GM21529 (cell line): ENCODE data around the gene UGT1A7.
A peak's percentile ranks its signal among the peaks of the same experiment; 100 is the strongest.

ENCODE experiments used
- ATAC-seq: cut with Tn5 transposase; IDR thresholded peaks from one replicate; pipeline ENCODE4 v1.9.1; 2021; ENCODE audit not compliant: unreplicated experiment

The UGT1A7 gene

DNA sequence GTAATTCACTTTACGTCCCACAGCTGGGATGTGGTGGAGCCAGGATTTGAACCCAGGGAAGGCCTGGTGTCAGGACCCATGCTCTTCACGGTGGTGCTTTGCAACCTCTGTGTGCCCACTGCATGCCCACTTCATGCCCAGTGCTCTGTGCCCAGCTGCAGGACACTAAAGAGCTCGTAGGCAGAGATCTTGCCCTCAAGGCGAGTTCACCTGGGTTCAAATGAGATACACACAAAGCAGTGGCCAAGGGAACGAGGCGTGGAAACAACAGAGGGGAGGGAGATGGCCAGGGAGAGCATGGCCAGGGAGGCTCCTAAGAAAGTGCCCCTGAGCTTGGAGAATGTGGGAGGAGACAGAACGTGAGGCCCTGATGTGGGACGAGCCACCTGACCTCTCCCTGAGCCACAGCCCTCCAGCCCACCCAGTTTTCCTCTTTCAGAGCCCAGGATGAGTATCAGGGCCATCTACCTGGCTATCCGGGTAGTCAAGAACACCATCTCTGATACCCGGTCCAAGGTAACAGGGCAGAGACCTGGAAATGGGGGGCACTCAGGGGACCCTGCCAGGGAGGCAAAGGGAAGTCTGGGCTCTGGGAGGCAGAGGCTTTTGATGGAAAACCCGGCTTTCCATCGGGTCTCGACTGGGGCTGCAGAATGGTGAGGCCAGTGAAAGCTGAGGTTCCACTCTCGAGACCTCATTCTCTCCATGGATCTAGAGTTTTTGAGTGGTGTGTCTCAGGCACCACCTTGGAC is 116.8 kb downstream of the UGT1A7 start:
- ATAC-seq, result no peak

DNA sequence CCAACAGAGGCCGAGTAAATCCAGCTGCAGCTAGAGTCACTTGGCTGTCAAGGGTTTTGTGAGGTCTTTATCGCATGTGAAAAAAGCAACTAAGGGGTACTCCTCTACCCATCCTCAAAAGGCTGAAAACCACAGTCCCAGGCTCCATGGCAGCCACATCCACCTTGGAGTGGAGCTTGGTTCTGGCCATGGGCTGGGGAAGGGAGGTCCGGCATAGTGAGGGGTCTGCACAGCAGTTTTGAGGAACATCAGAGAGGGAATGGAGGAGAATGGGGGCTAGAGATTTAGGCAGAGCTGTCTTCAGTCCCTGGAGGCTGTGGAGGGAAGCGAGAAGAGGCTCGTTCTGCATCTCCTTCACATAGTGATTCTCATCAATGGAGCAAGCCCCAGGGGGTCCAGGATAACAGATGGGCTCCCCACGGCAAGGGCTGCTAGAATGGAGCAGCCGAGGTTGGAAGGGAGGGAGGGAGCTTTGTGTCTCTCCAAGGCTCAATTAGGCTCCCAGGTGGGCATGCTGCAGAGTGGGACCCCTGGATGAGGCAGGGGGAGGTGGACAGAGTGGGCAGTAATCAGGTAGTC is 117.5 kb downstream of the UGT1A7 start:
- ATAC-seq, result no peak

DNA sequence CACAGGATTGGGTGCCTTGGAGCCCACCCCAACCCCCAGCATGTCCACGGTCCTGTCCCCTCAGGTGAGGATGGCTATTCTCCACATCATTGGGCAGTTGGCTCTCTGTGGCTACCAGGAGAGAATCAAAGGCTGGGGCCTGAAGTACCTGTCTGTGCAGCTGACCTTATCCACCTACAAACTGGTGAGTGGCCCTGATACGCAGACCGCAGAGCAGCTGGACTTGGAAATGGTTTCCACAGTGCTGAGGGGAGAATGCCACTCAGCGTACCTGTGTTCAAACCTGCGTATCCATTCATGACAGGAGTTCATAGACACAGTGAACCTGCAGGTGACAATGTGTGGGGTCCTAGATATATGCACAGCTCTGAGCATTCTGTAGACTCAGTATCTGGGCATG is 118.0 kb downstream of the UGT1A7 start:
- ATAC-seq, result no peak

DNA sequence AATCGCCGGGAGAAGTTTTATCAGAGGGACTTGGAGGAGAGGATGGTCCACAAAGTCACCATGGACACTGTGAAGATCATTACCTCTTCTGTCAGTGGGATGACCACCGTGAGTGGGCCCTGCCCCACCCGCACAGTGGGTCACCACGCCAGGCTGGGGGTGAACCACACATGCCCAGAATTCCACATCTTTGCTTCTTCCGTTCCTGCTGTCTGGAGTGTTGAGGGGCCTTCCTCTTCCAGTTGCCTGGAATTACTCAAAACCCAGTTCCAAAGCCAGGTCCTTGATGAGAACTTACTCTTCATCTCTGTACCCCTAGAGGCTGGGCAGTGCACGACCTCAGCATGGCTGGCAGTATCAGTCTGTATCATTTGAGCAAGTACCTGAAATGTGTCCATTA is 118.5 kb downstream of the UGT1A7 start:
- ATAC-seq, result no peak

DNA sequence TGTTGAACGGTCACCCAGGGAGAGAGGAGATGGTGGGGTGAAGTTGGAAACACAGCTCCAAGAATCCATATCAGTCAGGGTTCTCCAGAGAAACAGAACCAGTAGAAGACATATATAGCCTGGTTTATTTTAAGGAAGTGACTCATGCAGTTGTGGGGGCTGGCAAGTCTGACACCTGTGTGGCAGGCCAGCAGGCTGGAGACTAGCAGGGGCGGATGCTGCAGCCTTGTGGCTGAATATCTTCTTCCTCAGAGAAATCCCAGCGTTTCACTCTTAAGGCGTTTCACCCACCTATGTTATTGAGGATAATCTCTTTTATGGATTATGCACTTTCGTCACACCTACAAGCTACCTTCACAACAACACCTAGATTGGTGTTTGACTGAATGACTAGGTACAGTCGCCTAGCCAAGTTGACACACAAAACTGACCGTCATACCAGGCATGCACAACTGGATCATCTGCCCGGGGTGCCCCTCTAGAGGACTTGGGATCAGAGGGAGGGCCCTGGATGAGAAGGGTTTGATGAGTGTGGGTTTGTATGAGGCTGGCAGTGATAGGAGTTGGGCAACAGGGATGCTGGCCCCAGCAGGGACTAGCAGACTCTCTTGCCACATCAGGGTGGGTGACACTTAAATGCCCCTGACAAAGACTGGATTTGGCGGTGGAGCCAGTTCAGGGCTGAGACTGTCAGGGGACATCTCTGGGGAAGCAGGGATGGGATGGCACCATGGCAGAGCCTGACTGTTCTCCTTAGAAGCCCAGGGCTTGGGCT is 119.8 kb downstream of the UGT1A7 start:
- ATAC-seq, result peak; percentile 64

DNA sequence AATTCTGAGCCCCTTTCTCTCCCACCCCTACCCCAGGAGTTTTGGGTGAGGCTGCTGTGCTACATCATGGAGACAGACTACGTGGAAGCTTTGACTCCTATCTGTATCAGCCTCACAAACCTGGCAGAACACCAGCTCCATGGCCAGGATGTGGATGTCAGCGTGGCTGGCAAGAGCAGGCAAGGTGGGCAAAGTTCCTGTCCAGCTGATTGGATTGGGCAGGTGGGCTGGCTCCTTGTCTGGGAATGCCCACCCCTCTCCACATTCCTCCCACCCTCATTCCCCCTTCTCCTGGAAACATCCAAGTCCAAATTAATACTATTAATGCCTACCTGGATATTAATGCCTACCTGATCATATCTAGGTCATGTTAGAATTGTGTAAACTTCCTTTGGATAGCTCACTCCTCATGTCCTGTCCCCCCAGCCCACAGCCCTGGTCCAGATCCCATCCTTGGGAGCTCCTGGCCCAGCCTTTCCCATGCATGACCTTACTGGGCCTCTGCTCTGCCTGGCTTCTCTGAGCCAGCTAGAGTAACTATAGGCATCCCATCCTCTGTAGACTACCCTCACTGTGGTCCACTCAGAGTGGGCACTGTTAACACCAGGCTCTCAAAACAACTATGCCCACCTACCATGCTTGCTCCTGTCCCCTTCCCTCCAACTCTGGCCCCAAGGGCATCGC is 120.6 kb downstream of the UGT1A7 start:
- no peak for ATAC-seq

DNA sequence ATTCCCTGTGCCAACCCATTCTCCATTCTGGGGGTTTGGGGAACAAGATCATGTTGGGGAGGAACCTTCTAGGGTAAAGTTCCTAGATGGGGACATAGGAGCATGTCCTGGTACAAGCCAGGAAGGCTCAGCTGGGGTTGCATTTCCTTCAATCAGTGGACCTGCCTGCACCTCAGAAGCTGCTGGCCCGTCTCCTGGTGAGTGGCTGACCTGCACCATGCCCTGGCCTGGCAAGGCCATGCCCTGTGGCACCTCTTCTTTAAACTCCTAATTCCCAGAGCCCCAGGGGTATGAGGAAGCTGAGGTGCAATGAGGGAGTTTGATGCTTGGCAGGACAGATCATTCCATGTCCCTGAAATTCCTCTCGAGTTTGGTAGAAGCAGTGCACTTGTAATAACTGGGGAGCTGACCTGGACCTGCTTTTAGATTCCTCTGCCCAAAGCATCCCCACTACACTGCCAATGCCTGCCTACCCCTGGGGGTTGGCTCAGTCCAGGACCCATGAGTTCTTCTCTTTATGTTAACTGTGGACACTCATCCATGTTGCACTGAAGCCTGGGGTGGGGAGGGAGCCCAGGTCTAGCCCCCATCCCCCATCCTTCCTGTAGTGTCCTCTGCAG is 121.7 kb downstream of the UGT1A7 start:
- no peak for ATAC-seq

DNA sequence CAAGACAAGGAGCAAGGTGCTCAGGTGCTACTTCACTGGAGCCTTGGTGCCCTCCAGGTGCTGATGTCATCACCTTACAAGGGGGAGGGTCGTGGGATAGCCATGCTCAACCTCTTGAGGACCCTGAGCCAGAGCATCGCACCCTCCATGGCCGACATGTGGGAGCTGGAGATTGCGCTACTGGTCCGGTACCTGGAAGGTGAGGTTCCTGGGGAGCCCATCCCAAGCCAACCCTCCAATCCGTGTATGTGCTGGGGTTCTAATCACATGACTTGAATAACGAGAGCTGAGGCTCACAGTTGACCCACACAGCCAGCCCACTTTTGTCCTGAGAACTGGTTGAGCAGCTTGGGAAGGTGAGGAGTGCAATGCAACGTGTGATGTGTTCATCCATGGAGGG is 122.3 kb downstream of the UGT1A7 start:
- ATAC-seq, result no peak

DNA sequence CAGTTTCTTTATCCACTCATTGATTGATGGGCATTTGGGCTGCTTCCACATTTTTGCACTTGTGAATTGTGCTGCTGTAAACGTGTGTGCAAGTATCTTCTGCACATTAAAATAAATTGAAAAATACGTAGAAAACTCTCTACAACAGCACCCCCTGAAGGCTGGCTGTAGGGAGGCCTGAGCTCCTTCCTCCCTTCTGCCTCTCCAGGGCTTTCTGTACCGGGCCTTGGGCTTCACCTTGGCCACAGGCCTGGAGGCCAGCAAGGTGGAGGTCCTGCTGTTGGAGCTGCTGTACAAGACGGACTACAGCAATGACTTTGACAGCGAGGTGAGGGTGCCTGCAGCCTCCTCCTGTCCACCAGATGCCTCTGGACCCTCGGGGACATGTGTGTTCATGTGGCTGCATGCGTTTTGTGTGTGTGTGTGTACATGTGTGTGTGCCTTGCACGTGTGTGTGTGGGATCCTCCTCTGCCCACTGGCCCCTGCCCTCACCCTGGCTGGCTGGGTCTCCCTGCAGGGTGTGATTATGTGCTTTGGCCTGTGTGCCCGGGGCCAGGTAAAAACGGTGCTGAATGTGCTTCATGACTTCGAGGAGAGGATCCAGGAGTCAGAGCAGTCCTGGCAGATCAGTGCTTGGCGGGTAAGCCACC is 125.6 kb downstream of the UGT1A7 start:
- ATAC-seq, result no peak

DNA sequence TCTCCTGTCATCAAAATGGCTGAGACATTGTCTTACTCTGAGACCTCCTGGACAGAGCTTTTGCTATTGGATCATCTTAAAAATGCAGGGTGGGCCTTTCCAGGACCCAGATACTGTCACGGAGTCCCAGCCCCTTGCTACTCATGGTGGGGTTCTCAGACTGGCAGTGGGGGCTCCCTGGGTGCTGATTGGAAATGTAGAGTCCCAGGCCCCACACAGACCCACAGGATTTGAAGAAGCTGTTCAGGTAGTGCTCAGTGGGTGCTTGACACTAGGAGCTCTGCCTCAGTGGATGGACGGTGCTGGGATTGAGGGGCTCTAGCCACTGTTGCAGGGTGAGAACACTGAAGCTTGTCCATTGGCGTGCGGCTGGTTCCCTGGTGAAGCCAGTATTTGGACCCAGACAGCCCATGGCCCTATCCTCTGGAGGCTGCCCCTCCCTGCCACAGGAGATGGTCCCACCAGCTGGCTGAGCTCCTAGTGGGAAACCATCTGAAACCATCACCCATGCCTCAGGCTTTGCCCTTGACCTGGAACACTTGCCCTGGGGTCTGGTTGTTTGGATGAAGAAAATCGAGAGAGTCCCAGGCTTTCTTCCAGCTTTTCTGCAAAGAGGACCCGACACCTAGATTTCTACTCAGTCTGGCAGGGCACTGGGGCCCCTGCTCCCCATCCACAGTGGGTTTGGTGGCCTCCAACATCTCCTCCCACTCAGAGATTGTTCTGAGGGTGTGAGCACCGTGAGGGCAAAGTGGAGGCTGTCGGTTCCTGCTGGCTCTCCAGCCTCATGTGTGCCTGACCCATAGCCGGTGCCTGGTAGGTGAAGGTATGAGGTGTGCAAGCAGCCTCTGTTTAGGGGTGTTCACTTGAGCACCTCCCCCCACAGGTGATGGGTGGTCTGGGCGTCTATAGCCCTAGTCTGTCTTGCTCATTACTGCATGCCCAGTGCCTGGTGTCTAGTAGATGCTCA is 126.5 kb downstream of the UGT1A7 start:
- no peak for ATAC-seq

DNA sequence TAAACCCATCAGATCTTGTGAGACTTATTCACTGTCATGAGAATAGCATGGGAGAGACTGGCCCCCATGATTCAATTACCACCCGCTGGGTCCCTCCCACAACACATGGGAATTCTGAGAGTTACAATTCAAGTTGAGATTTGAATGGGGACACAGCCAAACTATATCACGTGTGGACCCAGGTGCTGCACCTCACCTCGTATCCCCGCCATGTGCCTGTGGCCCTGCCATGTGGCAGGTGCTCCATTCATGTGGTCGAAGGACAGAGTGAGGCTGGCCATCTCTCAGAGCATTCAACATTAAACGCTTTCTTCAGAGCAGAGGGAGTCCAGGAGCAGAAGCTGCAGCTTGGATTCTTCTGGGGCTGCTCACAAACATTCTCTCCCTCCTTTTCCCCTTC is 128.7 kb downstream of the UGT1A7 start:
- ATAC-seq, result no peak

DNA sequence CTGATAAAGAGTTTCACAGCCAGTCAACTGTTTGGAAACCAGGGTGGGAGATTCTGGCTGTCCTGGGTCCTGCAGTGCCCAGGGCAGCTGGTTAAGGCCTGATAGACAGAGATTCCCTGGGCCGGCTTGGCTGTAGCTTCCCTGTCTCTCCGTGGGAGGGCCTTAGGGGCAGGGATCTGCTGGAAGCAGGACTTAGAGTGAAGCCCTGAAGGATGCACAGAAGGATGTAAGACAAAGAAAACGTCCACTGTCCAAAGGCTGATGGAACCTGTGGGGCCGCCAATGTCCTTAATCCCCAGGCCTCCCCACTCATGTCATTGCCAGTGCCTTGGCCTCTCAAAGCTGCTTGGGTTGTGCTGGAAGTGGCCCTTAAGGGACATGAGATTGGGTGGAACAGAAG is 129.4 kb downstream of the UGT1A7 start:
- ATAC-seq, result no peak

DNA sequence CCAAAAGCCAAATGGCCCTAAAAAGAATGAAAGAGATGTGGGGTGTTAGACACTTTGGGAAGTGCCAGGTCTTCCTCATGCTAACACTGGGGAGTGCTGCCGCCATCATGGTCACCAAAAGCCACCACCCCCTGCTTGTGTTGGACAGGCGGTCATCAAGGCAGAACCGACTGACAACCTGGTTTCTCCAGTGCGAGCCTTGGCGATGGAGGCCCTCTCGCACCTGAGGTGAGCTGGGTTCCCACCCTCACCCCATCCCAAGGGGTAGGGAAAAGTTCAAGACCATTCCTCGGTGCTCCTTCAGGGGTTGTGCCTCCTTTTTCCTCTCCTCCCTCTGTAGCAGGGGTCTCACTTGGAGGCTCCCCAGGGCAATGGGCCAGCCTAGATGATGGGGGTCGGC is 130.0 kb downstream of the UGT1A7 start:
- no peak for ATAC-seq

DNA sequence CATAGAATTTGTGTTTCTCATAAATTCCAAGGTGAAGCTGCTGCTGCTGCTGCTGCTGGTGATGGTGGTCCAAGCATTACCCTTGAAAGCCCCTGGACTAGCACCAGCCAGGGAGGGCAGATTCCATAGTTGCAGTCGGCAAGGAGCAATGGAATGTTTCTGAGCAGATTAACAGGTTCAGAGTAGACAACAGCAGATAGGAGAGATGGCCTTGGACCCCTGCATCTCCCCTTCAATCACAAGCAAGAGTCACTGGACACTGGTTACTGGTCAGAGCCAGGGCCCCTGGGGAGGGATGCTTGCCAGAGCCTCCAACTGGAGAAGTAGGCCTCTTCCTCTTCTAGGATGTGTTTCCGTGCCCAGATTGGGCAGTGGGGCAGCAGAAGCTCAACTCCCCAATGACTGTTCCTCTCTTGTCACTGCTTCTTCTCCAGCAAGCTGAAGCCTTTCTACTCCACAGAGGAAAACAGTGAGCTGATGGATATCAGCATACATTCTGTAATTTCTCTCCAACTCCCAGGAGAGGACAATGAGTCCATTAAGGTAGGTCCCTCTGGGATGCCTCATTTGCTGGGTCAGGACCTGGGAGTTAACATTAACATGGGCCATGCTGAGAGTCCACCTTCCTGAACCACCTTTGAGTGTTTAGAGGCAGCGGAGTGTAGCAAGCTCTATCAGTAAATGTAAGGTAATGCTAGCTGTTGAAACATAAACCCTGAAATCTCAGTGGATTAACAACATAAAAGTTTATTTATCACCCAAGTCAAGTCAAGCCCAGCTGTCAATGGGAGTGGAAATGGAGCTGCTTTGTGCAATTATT is 131.7 kb downstream of the UGT1A7 start:
- no peak for ATAC-seq

DNA sequence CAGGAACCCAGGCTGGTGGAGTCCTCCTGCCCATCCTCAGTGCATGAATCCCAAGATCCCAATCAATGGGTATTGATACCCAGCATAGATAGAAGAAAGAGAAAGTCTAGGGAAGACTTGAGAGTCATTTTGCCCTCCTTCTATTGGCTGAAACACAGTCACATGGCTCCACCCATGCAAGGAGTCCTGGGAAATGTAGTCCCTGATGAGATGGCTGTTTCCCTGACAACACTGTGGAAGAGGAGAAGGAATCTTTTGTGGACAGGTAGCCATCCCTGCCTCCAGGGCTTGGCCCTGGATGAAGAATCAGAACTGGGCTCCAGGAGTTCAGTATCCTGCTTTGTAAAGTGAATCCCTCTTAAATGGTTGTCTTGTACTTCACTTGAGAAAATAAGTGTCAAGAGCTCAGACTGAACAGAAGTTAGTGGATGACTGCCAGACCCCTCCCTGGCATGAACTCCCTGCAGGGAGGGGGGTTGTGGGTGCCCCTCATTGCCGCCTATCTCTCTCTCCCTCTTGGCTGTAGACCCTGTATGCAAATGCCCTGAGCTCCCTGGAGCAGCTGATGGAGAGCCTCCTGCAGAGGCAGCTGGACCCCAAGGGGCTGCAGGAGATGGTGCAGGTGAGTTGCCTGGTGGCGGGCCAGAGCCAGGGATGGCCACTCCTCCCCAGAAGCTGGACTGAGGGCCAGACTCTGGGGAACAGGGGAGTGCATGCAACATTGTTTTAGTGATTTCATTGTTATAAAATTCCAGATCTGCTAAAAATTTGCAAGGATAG is 132.5 kb downstream of the UGT1A7 start:
- ATAC-seq, result no peak

DNA sequence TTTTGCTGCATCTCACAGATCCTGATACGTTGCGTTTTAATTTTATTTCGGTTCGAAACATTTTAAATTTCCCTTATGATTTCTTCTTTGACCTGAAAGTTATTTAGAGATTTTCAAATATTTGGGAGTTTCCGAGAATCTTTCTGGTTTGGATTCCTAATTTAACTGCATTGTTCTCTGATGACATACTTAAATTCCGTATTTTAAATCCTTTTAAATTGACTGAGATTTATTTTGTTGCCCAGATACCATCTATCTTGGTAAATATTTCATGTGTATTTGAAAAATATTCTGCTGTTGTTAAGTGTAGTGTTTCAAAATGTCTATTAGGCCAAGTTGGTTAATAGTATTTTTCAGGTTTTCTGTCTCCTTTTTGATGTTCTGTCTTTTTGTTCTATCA is 134.2 kb downstream of the UGT1A7 start:
- no peak for ATAC-seq

DNA sequence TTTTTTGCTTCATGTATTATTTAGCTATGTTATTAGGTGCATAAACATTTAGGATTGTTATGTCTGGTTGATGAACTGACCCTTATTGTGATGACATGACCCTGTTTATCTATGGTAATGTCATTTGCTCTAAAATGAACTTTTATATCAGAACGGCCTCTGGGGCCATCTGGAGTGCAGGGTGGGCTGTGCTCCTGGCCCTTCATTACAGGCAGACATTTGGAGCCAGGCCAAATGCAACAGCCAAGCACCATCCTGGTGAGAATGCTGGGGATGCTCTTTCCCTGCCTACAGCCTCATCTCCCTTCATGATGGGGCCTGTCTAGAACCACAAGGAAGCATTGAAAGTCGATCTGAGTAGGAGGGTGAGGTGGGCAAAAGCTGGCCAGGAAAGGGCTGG is 134.6 kb downstream of the UGT1A7 start:
- no peak for ATAC-seq

DNA sequence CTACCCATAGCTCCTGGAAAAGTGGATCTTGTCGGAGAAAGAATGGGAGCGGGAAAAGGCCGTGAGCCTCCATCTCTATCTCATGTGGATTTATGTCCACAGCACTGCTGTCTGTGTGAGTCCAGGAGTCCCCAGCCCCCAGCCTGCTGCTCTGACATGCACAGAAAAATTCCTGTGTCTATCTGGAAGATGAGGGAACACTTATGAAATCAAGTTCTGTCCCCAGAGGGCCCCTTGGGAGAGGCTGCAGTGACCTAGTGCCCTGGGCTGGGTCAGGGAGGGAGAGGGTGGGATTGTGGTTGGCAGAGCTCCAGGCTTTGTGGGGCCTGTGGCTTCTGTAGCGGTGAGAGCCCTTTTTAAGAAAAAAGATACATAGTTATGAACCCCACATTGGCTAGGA is 135.1 kb downstream of the UGT1A7 start:
- ATAC-seq, result no peak
